ENCODE measurements around the gene HPCAL4.

GRCh38 chr1:39672551-39672947 lies 18.7 kb downstream of the HPCAL4 start:
- TF ChIP-seq CTCF (IDR thresholded peaks at IDR 0.05) (peak in 11 of 12 donors; percentile 21 to 60 (median 48)), POLR2A (IDR thresholded peaks at IDR 0.05) (no peak)
